ENCODE results near the gene IGF2BP2. TPM values are rescaled to one million over a fixed set of nuclear protein-coding genes. Genes with fewer than 3 reads are reported as not detected.
"Not testable (repeated sequence)": the region's sequence is repeated elsewhere in the genome, so short reads cannot be mapped to it uniquely, and the experiment has no call there.

The IGF2BP2 gene
- total RNA-seq, 1 donor from 2014 or later: 9.0 TPM

GRCh38 chr3:185716436-185717108, 108.3 kb downstream of the IGF2BP2 start:
- no peak for DNase-seq (ENCODE audit: low spot score)

DNA sequence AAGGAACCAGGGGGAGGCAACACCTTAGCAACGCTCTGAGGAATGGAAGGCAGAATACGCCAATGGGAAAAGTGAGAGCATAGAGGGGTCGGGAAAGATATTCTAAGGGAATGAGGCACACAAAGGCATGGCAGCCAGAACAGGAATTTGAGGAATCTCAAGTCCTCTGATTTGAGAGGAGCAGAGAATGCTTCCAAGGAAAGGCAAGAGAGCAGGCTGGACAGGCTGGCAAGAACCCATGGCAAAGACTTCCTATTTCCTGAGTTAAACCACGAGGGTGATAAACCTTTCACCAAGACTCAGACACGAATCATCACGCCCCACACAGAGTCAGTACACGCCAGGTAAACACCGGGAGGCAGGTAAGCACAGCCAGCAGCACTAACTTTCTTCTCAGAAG, 109.8 kb downstream of the IGF2BP2 start:
- DNase-seq (ENCODE audit: low spot score): no peak

DNA sequence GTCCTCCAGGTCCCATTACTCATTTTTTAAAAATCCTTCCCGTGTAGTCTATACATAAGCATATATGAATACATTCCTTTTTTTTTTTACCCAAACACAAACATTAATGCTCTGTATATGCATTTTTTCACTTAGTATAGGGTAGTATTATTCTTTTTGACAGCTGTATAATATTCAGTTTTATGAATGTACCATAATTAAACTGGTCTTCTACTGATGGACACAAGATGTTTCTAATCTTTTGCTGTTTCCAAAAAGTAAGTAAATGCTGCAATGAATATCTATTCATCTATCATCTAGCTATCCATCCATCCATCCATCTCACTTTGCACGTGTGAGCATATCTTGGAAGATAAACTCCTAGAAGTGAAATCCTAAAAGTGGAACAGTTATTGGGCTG, 110.8 kb downstream of the IGF2BP2 start:
- DNase-seq (ENCODE audit: low spot score): no peak

DNA sequence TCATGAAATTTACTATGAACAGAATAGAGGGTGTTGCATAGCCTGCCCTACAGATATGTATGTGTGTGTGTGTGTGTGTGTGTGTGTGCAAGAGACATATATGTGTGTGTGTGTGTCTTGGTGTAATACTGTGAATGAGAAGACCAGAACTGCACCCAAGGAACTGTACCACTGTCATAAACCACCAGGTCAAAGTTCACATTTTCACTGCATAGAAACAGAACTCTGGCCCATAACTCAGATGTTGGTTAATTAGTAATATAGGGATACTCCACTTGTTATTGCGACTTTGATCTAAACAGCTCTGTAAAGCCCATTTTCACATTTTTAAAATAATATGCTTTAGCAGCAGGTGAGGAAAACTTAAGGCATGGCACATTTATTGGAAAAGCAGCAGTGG, 111.8 kb downstream of the IGF2BP2 start:
- DNase-seq (ENCODE audit: low spot score): no peak

GRCh38 chr3:185712337-185712736, 112.5 kb downstream of the IGF2BP2 start:
- DNase-seq (ENCODE audit: low spot score): no peak

DNA sequence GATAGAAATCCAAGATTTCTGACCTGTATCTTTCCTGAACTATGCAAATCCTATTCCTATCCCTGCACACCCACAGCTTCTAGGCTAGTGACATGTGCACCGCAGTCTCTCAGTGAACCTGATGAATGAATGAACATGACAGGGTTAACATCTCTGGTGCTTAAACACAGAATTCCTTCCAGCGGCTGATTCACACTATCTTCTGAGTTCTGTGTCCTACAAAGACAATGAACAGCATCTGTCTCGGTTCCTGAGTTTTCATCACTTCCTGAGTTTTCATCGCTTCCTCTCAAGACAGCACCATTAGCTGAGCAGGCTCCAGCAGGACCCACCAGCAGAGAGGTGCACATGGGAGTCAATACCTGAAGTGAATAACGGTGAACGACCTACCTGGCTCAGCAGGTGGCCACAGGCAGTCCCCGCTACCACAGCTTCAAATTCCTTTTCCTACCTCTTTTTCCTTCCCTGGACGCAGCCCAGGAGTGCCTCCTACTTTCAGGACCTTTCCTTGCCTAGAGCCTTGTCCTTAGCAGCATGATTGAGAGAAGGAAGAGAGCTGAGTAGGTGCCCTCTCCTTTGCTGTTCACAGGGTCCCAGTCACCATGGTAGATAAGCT, 113.5 kb downstream of the IGF2BP2 start:
- no peak for DNase-seq (ENCODE audit: low spot score)

GRCh38 chr3:185709251-185709955, 115.4 kb downstream of the IGF2BP2 start:
- no peak for DNase-seq (ENCODE audit: low spot score)

DNA sequence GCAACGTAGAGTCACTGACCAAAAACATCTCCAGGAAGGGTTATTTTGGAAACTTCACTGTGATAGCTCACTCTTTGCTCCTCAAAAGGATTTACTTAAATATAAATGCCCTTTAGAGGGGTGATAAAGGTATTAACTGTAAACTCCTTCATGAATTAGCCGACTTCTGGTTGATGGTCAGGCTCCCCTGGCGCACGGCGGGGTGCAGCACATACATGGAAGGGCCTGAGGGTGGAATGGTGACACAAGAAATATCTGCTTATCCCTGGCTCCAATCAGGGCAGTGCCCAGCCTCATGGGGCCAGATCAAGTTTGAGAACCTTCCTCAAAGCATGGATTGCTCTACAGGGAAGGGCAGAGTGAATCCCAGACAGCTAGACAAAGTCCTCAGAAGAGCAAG, 116.5 kb downstream of the IGF2BP2 start:
- no peak for DNase-seq (ENCODE audit: low spot score)

DNA sequence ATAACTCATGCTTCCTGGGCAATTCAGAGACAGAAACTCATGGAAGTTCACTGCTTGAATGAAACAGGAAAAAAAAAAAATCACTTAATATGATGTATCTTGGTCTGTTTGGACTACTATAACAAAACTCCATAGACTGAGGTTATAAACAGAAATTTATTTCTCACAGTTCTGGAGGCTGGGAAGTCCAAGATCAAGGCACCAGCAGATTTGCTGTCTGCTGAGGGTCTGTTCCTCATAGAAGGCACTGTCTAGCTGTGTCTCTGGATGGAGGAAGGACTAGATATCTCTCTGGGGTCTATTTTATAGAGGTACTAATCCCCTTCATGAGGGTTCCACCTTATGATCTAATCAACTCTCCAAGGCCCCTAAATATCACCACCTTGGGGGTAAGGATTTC, 119.3 kb downstream of the IGF2BP2 start:
- DNase-seq (ENCODE audit: low spot score): no peak

- no peak for DNase-seq (ENCODE audit: low spot score)
These were observed 122.3 kb downstream of the IGF2BP2 start for GRCh38 chr3:185702262-185703225.

GRCh38 chr3:185701611-185702261, 123.1 kb downstream of the IGF2BP2 start:
- no peak for DNase-seq (ENCODE audit: low spot score)

GRCh38 chr3:185699927-185700326, 124.9 kb downstream of the IGF2BP2 start:
- no peak for DNase-seq (ENCODE audit: low spot score)

DNA sequence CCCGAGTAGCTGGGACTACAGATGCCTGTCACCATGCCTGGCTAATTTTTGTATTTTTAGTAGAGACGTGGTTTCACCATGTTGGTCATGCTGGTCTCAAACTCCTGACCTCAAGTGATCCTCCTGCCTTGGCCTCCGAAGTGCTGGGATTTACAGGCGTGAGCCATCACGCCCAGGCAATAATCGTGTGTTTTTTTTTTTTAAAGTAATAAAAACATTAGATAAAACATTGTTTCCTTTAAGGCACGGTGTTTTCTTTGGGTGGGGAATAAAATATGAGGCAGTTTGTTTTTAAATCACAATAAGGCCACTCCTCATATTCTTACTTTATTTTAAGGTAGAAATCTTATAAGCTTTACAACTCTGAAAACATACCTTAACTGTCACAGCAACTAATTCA, 127.6 kb downstream of the IGF2BP2 start:
- DNase-seq (ENCODE audit: low spot score): not testable (repeated sequence)

GRCh38 chr3:185696039-185696438, 128.8 kb downstream of the IGF2BP2 start:
- no peak for DNase-seq (ENCODE audit: low spot score)

DNA sequence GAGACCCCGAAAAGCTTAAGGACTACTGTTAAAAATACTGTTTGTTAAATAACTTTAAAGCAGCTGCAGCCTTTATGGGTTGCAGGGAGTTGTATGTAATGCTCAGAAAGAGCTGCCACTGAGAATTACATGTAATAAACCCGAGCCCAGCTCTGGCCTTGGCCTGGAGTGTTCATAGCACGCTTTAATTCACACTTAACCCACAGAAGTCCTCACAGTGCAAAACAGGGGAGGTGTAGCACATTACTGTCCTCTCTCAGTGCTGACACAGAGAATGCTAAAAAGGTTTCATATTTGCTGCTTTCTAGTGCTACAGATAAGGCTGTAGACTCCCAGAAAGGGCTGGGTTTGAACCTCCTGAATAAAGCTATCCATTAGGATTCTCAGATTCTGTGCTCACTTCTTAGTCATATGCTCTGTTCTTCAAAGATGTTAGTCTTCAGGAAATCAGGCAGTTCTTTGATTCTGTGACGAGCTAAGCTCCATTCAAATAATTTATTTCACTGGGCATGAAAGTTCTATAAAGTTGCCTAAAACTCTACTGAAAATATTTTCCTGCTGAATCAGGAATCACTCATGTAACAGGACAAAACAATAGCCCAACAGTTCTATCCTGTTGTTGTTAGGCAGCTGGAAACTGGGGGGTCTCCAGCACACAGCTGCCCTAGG, 130.7 kb downstream of the IGF2BP2 start:
- DNase-seq (ENCODE audit: low spot score): no peak

DNA sequence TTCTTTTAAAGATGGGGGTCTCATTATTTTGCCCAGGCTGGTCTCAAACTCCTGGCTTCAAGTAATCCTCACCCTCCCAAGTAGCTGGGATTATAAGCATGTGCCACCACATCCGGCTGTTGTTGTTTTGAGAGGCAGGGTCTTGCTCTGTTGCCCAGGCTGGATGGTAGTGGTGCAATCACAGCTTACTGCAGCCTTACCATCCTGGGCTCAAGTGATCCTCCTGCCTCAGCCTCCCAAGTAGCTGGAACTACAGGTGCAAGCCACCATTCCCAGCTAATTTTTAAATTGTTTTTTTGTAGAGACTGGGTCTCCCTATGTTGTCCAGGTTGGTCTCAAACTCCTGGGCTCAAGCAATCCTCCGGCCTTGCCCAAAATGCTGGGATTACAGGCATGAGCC, 133.2 kb downstream of the IGF2BP2 start:
- DNase-seq (ENCODE audit: low spot score): no peak

DNA sequence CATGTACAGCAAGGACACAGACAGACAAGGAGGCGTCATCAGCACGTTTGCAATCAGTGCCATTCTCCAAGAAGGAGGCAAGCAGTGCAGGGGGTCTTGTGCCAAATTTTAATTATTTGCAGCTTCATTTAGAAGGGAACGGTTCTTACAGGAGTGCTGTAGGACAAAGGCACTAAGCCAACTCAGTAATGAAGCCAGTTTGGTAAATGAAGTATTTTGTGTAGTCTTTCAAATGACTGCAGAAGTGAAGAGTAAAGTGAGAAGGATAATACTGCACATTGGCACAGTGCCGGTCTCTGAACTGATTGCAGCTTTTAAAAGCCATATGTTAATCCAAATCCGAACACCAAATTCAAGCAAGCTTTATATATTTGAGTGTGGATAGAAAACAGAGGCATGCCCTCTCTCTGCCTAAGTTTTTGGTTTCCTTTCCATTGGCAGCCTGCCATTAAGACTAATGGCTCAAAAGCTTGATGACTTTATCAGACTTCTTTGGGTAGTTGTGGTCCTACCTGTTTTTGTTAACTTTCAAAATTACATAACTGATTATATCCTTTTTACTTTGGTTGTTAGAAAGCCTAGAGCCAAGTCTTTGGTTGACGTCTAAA, 137.5 kb downstream of the IGF2BP2 start:
- no peak for DNase-seq (ENCODE audit: low spot score)

- DNase-seq (ENCODE audit: low spot score): no peak
These were observed 139.4 kb downstream of the IGF2BP2 start for GRCh38 chr3:185685231-185686035.

DNA sequence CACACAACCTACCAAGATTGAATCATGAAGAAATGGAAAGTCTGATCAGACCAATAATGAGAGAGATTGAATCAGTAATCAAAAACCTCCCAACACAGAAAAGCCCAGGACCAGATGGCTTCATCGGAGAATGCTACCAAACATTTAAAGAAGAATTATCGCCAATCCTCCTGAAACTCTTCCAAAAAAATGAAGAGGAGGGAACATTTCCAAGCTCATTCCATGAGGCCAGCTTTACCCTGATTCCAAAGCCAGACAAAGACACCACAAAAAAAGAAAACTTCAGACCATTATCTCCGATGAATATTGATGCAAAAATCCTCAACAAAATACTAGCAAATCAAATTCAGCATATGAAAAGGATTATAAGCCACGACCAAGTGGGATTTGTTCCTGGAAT, 144.6 kb downstream of the IGF2BP2 start:
- no peak for DNase-seq (ENCODE audit: low spot score)

Measured in mesenteric fat pad (tissue), 1 donor.